ENCODE results near the gene NEK6.
A peak's percentile ranks its signal among the peaks of the same experiment; 100 is the strongest.

The NEK6 gene

DNA sequence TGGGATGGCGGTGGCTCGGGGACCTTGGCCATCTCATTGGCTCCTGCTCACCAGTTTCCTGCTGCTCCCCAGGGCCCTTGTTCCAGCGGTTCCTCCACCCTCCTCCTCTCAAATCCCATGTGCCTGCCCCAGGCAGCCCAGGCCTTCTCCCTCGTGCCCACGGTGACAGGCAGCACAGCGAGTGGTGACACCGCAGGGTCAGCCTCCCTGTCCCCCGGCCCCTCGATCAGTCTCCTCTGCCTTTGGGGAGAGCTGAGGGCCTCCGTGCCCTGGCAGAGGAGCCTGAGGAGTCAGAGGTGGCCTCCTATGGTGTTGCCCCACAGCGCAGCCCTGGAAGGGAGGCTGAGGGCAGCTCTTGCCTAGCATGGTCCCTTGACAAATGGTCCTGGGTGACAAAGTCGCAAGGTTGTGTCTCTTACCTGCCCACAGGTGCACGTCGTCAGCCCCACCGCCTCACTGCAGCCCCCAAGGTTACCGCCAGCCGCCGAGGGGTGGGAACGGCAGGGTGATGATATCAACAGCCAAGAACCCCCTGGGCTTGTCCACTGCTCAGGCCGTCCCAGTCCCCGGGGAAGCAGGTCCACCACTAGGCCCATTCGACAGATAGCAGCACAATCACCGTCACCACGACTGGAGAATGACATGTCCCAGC is 49.8 kb downstream of the NEK6 start:
- H3K27ac ChIP-seq (ENCODE audit: low read length): no peak overlapping the region
- no peak overlapping the region for H3K4me3 ChIP-seq (ENCODE audit: low read length)
- no peaks in the 10 kb centered on the region for H3K9me3 ChIP-seq (ENCODE audit: insufficient read depth, low read length)
- TF ChIP-seq EZH2phosphoT487 (IDR thresholded peaks at IDR 0.05; ENCODE audit: low read depth): no peak
- TF ChIP-seq, protein P1, sequence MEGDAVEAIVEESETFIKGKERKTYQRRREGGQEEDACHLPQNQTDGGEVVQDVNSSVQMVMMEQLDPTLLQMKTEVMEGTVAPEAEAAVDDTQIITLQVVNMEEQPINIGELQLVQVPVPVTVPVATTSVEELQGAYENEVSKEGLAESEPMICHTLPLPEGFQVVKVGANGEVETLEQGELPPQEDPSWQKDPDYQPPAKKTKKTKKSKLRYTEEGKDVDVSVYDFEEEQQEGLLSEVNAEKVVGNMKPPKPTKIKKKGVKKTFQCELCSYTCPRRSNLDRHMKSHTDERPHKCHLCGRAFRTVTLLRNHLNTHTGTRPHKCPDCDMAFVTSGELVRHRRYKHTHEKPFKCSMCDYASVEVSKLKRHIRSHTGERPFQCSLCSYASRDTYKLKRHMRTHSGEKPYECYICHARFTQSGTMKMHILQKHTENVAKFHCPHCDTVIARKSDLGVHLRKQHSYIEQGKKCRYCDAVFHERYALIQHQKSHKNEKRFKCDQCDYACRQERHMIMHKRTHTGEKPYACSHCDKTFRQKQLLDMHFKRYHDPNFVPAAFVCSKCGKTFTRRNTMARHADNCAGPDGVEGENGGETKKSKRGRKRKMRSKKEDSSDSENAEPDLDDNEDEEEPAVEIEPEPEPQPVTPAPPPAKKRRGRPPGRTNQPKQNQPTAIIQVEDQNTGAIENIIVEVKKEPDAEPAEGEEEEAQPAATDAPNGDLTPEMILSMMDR (IDR thresholded peaks at IDR 0.05; ENCODE audit: low read depth, low read length): no peak
- no peak overlapping the region for H3K4me2 ChIP-seq (ENCODE audit: low read length)
- H3K9ac ChIP-seq (ENCODE audit: low read length): no peak overlapping the region
- H3K4me1 ChIP-seq (ENCODE audit: low read length): no peaks in the 10 kb centered on the region
- peaks cover 89% of the 10 kb centered on the region for H3K79me2 ChIP-seq (ENCODE audit: low read length)
- H3K36me3 ChIP-seq (replicated peaks; ENCODE audit: low read depth, low read length): peaks cover 70% of the 10 kb centered on the region
- no peaks in the 10 kb centered on the region for H3K27me3 ChIP-seq (ENCODE audit: low read depth, low read length)
- H4K20me1 ChIP-seq (ENCODE audit: insufficient read depth, low read length): peaks cover 95% of the 10 kb centered on the region
- no peak overlapping the region for H2AFZ ChIP-seq (ENCODE audit: low read depth, low read length)

GRCh38 chr9:124308606-124309491 is 51.1 kb downstream of the NEK6 start:
- H3K9ac ChIP-seq (ENCODE audit: low read length): no peak overlapping the region
- H4K20me1 ChIP-seq (ENCODE audit: insufficient read depth, low read length): peaks cover 92% of the 10 kb centered on the region
- H3K4me1 ChIP-seq (ENCODE audit: low read length): no peaks in the 10 kb centered on the region
- H3K79me2 ChIP-seq (ENCODE audit: low read length): peaks cover 79% of the 10 kb centered on the region
- no peak overlapping the region for H3K27ac ChIP-seq (ENCODE audit: low read length)
- H3K27me3 ChIP-seq (ENCODE audit: low read depth, low read length): no peaks in the 10 kb centered on the region
- H3K4me2 ChIP-seq (ENCODE audit: low read length): no peak overlapping the region
- no peaks in the 10 kb centered on the region for H3K9me3 ChIP-seq (ENCODE audit: insufficient read depth, low read length)
- H3K4me3 ChIP-seq (ENCODE audit: low read length): no peak overlapping the region
- no peak for TF ChIP-seq EZH2phosphoT487 (IDR thresholded peaks at IDR 0.05; ENCODE audit: low read depth)
- TF ChIP-seq, protein P1 (IDR thresholded peaks at IDR 0.05; ENCODE audit: low read depth, low read length): no peak
- H2AFZ ChIP-seq (ENCODE audit: low read depth, low read length): no peak overlapping the region
- H3K36me3 ChIP-seq (replicated peaks; ENCODE audit: low read depth, low read length): peaks cover 67% of the 10 kb centered on the region

DNA sequence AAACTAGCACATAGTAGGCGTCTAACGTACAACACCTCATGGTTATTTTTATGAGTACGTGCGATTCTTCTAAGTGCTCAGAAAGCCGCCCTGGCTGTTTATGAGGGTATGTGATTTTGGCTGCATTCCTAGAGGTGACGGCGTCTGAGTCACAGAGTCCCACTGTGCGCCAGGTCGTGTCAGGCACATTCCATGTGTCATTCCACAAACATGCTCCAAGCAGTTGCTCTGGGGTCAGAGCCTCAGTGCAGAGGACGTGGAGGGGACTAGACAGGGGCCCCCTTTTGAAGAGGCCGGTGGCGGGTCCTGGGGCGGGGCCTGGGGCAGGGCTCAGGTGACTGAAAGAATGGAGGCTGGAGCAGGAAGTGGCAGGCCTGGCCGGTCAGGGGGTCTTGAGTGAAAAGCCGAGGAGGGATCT is 51.9 kb downstream of the NEK6 start:
- peaks cover 70% of the 10 kb centered on the region for H3K79me2 ChIP-seq (ENCODE audit: low read length)
- no peak overlapping the region for H3K27ac ChIP-seq (ENCODE audit: low read length)
- no peak overlapping the region for H3K4me2 ChIP-seq (ENCODE audit: low read length)
- no peak overlapping the region for H2AFZ ChIP-seq (ENCODE audit: low read depth, low read length)
- H3K27me3 ChIP-seq (ENCODE audit: low read depth, low read length): no peaks in the 10 kb centered on the region
- peaks cover 62% of the 10 kb centered on the region for H3K36me3 ChIP-seq (replicated peaks; ENCODE audit: low read depth, low read length)
- no peak for TF ChIP-seq EZH2phosphoT487 (IDR thresholded peaks at IDR 0.05; ENCODE audit: low read depth)
- TF ChIP-seq, protein P1 (IDR thresholded peaks at IDR 0.05; ENCODE audit: low read depth, low read length): no peak
- no peak overlapping the region for H3K9ac ChIP-seq (ENCODE audit: low read length)
- no peaks in the 10 kb centered on the region for H3K9me3 ChIP-seq (ENCODE audit: insufficient read depth, low read length)
- H4K20me1 ChIP-seq (ENCODE audit: insufficient read depth, low read length): peaks cover 87% of the 10 kb centered on the region
- no peak overlapping the region for H3K4me3 ChIP-seq (ENCODE audit: low read length)
- no peaks in the 10 kb centered on the region for H3K4me1 ChIP-seq (ENCODE audit: low read length)

DNA sequence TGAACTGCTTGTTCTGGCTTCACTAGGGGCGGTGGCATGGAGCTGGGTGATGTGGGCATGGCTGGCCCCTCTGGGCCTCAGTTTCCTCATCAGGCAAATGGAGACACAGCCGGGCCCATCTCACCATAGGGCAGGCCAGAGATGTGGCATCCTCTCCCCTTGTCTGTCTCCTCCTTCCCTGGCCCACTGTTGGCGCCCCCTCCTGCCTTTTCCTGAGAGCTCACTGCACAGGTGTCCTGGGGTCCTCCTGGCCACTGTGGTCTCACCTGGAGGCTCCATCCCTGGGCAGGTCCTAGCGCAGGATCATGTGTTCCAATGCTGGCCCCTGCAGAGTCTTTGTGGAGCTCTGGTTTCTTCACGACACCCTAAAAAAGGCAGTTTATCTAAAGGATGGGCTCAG is 53.5 kb downstream of the NEK6 start:
- Histone ChIP-seq H3K27ac (ENCODE audit: low read length) (no peak overlapping the region), H2AFZ (ENCODE audit: low read depth, low read length) (no peak overlapping the region), H3K9me3 (ENCODE audit: insufficient read depth, low read length) (no peaks in the 10 kb centered on the region), H3K36me3 (replicated peaks; ENCODE audit: low read depth, low read length) (peaks cover 67% of the 10 kb centered on the region), H4K20me1 (ENCODE audit: insufficient read depth, low read length) (peaks cover 77% of the 10 kb centered on the region), H3K4me1 (ENCODE audit: low read length) (no peaks in the 10 kb centered on the region), H3K4me2 (ENCODE audit: low read length) (no peak overlapping the region), H3K9ac (ENCODE audit: low read length) (no peak overlapping the region), H3K27me3 (ENCODE audit: low read depth, low read length) (no peaks in the 10 kb centered on the region), H3K4me3 (ENCODE audit: low read length) (no peak overlapping the region), H3K79me2 (ENCODE audit: low read length) (peaks cover 56% of the 10 kb centered on the region)
- TF ChIP-seq EZH2phosphoT487 (IDR thresholded peaks at IDR 0.05; ENCODE audit: low read depth): no peak
- TF ChIP-seq, protein P1 (IDR thresholded peaks at IDR 0.05; ENCODE audit: low read depth, low read length): peak; percentile 21
